Activated CD4-positive, alpha-beta memory T cell treated with anti-CD3 and anti-CD28 coated beads for 36 hours (primary cell): Measurements from ENCODE around the gene TTC33. TPM values are rescaled to one million over a fixed set of nuclear protein-coding genes. Genes with fewer than 3 reads are reported as not detected.
A peak's percentile ranks its signal among the peaks of the same experiment; 100 is the strongest.

Source experiments
- CTCF ChIA-PET: fragments of 350-600 bp; sonication (Branson Sonifier 250); formaldehyde crosslinking; loops from one replicate; lab custom pipeline; 2021; ENCODE audit warnings: antibody characterized with exemption, inconsistent platforms; lab: Charles Lee
- POLR2A ChIA-PET: fragments of 350-600 bp; sonication (Branson Sonifier 250); formaldehyde crosslinking; loops from one replicate; lab custom pipeline; 2021; ENCODE audit warnings: antibody characterized with exemption; lab: Charles Lee
- DNase-seq: peaks from one replicate; pipeline ENCODE4 v3.0.0-alpha.2; 2020
- H3K27ac Mint-ChIP-seq: one replicate; pipeline ENCODE4 v1.8.0; 2021; ENCODE audit warnings: mixed read lengths
- H3K27me3 Mint-ChIP-seq: one replicate; pipeline ENCODE4 v1.8.0; 2021; ENCODE audit warnings: mixed read lengths
- H3K36me3 Mint-ChIP-seq: one replicate; pipeline ENCODE4 v1.8.0; 2021; ENCODE audit warnings: mixed read lengths
- H3K4me1 Mint-ChIP-seq: one replicate; pipeline ENCODE4 v1.8.0; 2021; ENCODE audit warnings: low read depth, mixed read lengths
- H3K4me3 Mint-ChIP-seq: one replicate; pipeline ENCODE4 v1.8.0; 2021; ENCODE audit warnings: mild to moderate bottlenecking, mixed read lengths
- H3K9me3 Mint-ChIP-seq: one replicate; pipeline ENCODE4 v1.8.0; 2021; ENCODE audit warnings: mixed read lengths
- intact Hi-C: fragments of 100-400 bp; cut with micrococcal nuclease; formaldehyde crosslinking; loops from one replicate; pipeline ENCODE4 v1.15.1; 2023
- total RNA-seq, 2 experiments: library from RNA; stranded (reverse); gene quantifications; one replicate each; pipeline ENCODE4 v1.2.3, GENCODE V29; 2021

TTC33 gene
- total RNA-seq, 2 experiments from 2014 or later, result 30.2 to 34.1 TPM

- ChIA-PET POLR2A (interaction anchor here (0.6 kb wide), 1 partner anchor 22 kb away, joined by 4 read pairs; no protein-coding TSS in a partner anchor), CTCF (no interaction called here)
- Mint-ChIP-seq H3K36me3 (no peaks in the 10 kb centered on the region), H3K4me3 (no peak overlapping the region), H3K27ac (no peak overlapping the region), H3K27me3 (no peaks in the 10 kb centered on the region), H3K9me3 (no peaks in the 10 kb centered on the region), H3K4me1 (peaks cover 40% of the 10 kb centered on the region)
- DNase-seq, result no peak
- intact Hi-C loops, result no loop called here
Measured at GRCh38 chr5:40618926-40619325, 136.8 kb downstream of the TTC33 start.

GRCh38 chr5:40616781-40617180 is 139.0 kb downstream of the TTC33 start:
- Mint-ChIP-seq H3K36me3 (no peaks in the 10 kb centered on the region), H3K27ac (no peak overlapping the region), H3K27me3 (no peaks in the 10 kb centered on the region), H3K9me3 (no peaks in the 10 kb centered on the region), H3K4me1 (peaks cover 21% of the 10 kb centered on the region), H3K4me3 (no peak overlapping the region)
- intact Hi-C loops, result no loop called here
- CTCF ChIA-PET, result no interaction called here
- DNase-seq, result no peak
- POLR2A ChIA-PET, result no interaction called here

GRCh38 chr5:40615586-40616170 is 140.1 kb downstream of the TTC33 start:
- Mint-ChIP-seq H3K36me3 (no peaks in the 10 kb centered on the region), H3K27me3 (no peaks in the 10 kb centered on the region), H3K27ac (no peak overlapping the region), H3K4me3 (no peak overlapping the region), H3K9me3 (no peaks in the 10 kb centered on the region), H3K4me1 (peaks cover 19% of the 10 kb centered on the region)
- ChIA-PET POLR2A (no interaction called here), CTCF (no interaction called here)
- intact Hi-C loops, result no loop called here
- no peak for DNase-seq

- H3K4me3 Mint-ChIP-seq, result no peak overlapping the region
- POLR2A ChIA-PET, result no interaction called here
- no peaks in the 10 kb centered on the region for H3K27me3 Mint-ChIP-seq
- CTCF ChIA-PET, result no interaction called here
- H3K9me3 Mint-ChIP-seq, result no peaks in the 10 kb centered on the region
- peaks cover 14% of the 10 kb centered on the region for H3K4me1 Mint-ChIP-seq
- H3K27ac Mint-ChIP-seq, result no peak overlapping the region
- H3K36me3 Mint-ChIP-seq, result no peaks in the 10 kb centered on the region
- no peak for DNase-seq
- intact Hi-C loops, result no loop called here
Measured at GRCh38 chr5:40614923-40615585, 140.7 kb downstream of the TTC33 start.

GRCh38 chr5:40614466-40614865 is 141.3 kb downstream of the TTC33 start:
- intact Hi-C loops, result no loop called here
- POLR2A ChIA-PET, result no interaction called here

GRCh38 chr5:40607202-40607601 is 148.6 kb downstream of the TTC33 start:
- H3K36me3 Mint-ChIP-seq, result no peaks in the 10 kb centered on the region
- peaks cover 20% of the 10 kb centered on the region for H3K4me1 Mint-ChIP-seq
- ChIA-PET CTCF (no interaction called here), POLR2A (no interaction called here)
- intact Hi-C loops, result no loop called here
- H3K27me3 Mint-ChIP-seq, result no peaks in the 10 kb centered on the region
- H3K9me3 Mint-ChIP-seq, result no peaks in the 10 kb centered on the region
- H3K27ac Mint-ChIP-seq, result no peak overlapping the region
- no peak overlapping the region for H3K4me3 Mint-ChIP-seq
- DNase-seq, result no peak

More at GRCh38 chr5:40614466-40614865, 141.3 kb downstream of the TTC33 start:
- Mint-ChIP-seq H3K27me3 (no peaks in the 10 kb centered on the region), H3K4me1 (peaks cover 14% of the 10 kb centered on the region), H3K36me3 (no peaks in the 10 kb centered on the region), H3K9me3 (no peaks in the 10 kb centered on the region), H3K27ac (no peak overlapping the region), H3K4me3 (no peak overlapping the region)
- DNase-seq, result no peak
- CTCF ChIA-PET, result no interaction called here

- Mint-ChIP-seq H3K4me3 (peak overlapping the region; percentile 63), H3K4me1 (peaks cover 28% of the 10 kb centered on the region), H3K27ac (peak overlapping the region; percentile 64), H3K27me3 (no peaks in the 10 kb centered on the region), H3K36me3 (no peaks in the 10 kb centered on the region), H3K9me3 (no peaks in the 10 kb centered on the region)
- intact Hi-C loops, result no loop called here
- CTCF ChIA-PET, result interaction anchor here (1.0 kb wide), 2 partner anchors 83 to 657 kb away, joined by 3 to 4 read pairs; no protein-coding TSS in a partner anchor
- DNase-seq, result no peak
- POLR2A ChIA-PET, result no interaction called here
Measured at GRCh38 chr5:40606077-40606765, 149.5 kb downstream of the TTC33 start.

GRCh38 chr5:40605295-40605958 is 150.3 kb downstream of the TTC33 start:
- ChIA-PET CTCF (interaction anchor here (1.0 kb wide), 1 partner anchor 656 kb away, joined by 3 read pairs; no protein-coding TSS in a partner anchor), POLR2A (no interaction called here)
- Mint-ChIP-seq H3K27ac (peak overlapping the region; percentile 64), H3K9me3 (no peaks in the 10 kb centered on the region), H3K4me3 (no peak overlapping the region), H3K27me3 (no peaks in the 10 kb centered on the region), H3K4me1 (peaks cover 35% of the 10 kb centered on the region), H3K36me3 (no peaks in the 10 kb centered on the region)
- intact Hi-C loops, result no loop called here
- DNase-seq, result no peak

- POLR2A ChIA-PET, result no interaction called here
- DNase-seq, result no peak
- H3K4me1 Mint-ChIP-seq, result peaks cover 45% of the 10 kb centered on the region
- intact Hi-C loops, result no loop called here
- no peak overlapping the region for H3K27ac Mint-ChIP-seq
- no peaks in the 10 kb centered on the region for H3K27me3 Mint-ChIP-seq
- CTCF ChIA-PET, result interaction anchor here (1.4 kb wide), 1 partner anchor 83 kb away, joined by 3 read pairs; no protein-coding TSS in a partner anchor
- H3K9me3 Mint-ChIP-seq, result no peaks in the 10 kb centered on the region
- H3K36me3 Mint-ChIP-seq, result no peaks in the 10 kb centered on the region
- no peak overlapping the region for H3K4me3 Mint-ChIP-seq
Measured at GRCh38 chr5:40603378-40603777, 152.4 kb downstream of the TTC33 start.

- ChIA-PET CTCF (interaction anchor here (0.6 to 1.0 kb wide), 2 partner anchors 450 to 1000 kb away, joined by 3 read pairs; no protein-coding TSS in a partner anchor), POLR2A (no interaction called here)
- no peaks in the 10 kb centered on the region for H3K27me3 Mint-ChIP-seq
- no peaks in the 10 kb centered on the region for H3K36me3 Mint-ChIP-seq
- DNase-seq, result no peak
- peaks cover 45% of the 10 kb centered on the region for H3K4me1 Mint-ChIP-seq
- intact Hi-C loops, result no loop called here
- H3K27ac Mint-ChIP-seq, result no peak overlapping the region
- no peaks in the 10 kb centered on the region for H3K9me3 Mint-ChIP-seq
- H3K4me3 Mint-ChIP-seq, result no peak overlapping the region
Measured at GRCh38 chr5:40601198-40601868, 154.4 kb downstream of the TTC33 start.

- H3K4me1 Mint-ChIP-seq, result peaks cover 38% of the 10 kb centered on the region
- H3K9me3 Mint-ChIP-seq, result no peaks in the 10 kb centered on the region
- ChIA-PET CTCF (no interaction called here), POLR2A (no interaction called here)
- no peaks in the 10 kb centered on the region for H3K27me3 Mint-ChIP-seq
- DNase-seq, result no peak
- H3K4me3 Mint-ChIP-seq, result no peak overlapping the region
- H3K27ac Mint-ChIP-seq, result no peak overlapping the region
- no peaks in the 10 kb centered on the region for H3K36me3 Mint-ChIP-seq
- intact Hi-C loops, result no loop called here
Measured at GRCh38 chr5:40600383-40600782, 155.4 kb downstream of the TTC33 start.
